Activated CD8-positive, alpha-beta T cell treated with anti-CD3 and anti-CD28 coated beads for 36 hours (primary cell): ENCODE data around the gene CORO2A. TPM values are rescaled to one million over a fixed set of nuclear protein-coding genes. Genes with fewer than 3 reads are reported as not detected.

Experiments
- ATAC-seq: fragments of 200-7000 bp; cut with Tn5 transposase; one replicate; pipeline ENCODE4 v1.10.0; 2021; ENCODE audit warnings: mild to moderate bottlenecking, moderate library complexity
- CTCF ChIA-PET: fragments of 350-600 bp; sonication (Branson Sonifier 250); formaldehyde crosslinking; loops from one replicate; lab custom pipeline; 2021; ENCODE audit warnings: antibody characterized with exemption; lab: Charles Lee
- POLR2A ChIA-PET: fragments of 350-600 bp; sonication (Branson Sonifier 250); formaldehyde crosslinking; loops from one replicate; lab custom pipeline; 2021; ENCODE audit warnings: antibody characterized with exemption; lab: Charles Lee
- DNase-seq: peaks from one replicate; pipeline ENCODE4 v3.0.0-alpha.2; 2020
- H3K27ac Mint-ChIP-seq: one replicate; pipeline ENCODE4 v1.8.0; 2021; ENCODE audit warnings: mild to moderate bottlenecking, mixed read lengths
- H3K27me3 Mint-ChIP-seq: one replicate; pipeline ENCODE4 v1.8.0; 2021; ENCODE audit warnings: mixed read lengths
- H3K36me3 Mint-ChIP-seq: one replicate; pipeline ENCODE4 v1.8.0; 2021; ENCODE audit warnings: low read depth, mixed read lengths
- H3K4me1 Mint-ChIP-seq: one replicate; pipeline ENCODE4 v1.8.0; 2021; ENCODE audit warnings: low read depth, mixed read lengths
- H3K4me3 Mint-ChIP-seq: one replicate; pipeline ENCODE4 v1.8.0; 2021; ENCODE audit warnings: mild to moderate bottlenecking, moderate library complexity, mixed read lengths
- H3K9me3 Mint-ChIP-seq: one replicate; pipeline ENCODE4 v1.8.0; 2021; ENCODE audit warnings: mixed read lengths
- CTCF ChIP-seq: fragments of 200-600 bp; IDR thresholded peaks from one replicate; pipeline ENCODE4 v1.8.0; 2022; ENCODE audit warnings: antibody characterized with exemption, mild to moderate bottlenecking
- intact Hi-C: fragments of 100-400 bp; cut with micrococcal nuclease; formaldehyde crosslinking; loops from one replicate; pipeline ENCODE4 v1.10.0; 2022
- total RNA-seq, 2 experiments: library from RNA; stranded (reverse); gene quantifications; one replicate each; pipeline ENCODE4 v1.2.3, GENCODE V29; 2021

Gene CORO2A
- total RNA-seq, 2 experiments from 2014 or later, result 12.2 to 13.4 TPM

- CTCF ChIA-PET, result interaction anchor here (1.0 to 2.2 kb wide), 3 partner anchors 35 to 85 kb away, joined by 3 to 7 read pairs (median 6); partner anchors contain the start of genes CORO2A and TRIM14
Observed at GRCh38 chr9:98158071-98158831, 34.2 kb downstream of the CORO2A start.

GRCh38 chr9:98157372-98157771 lies 35.1 kb downstream of the CORO2A start:
- TF ChIP-seq CTCF, result no peak
- H3K4me1 Mint-ChIP-seq, result peaks cover 20% of the 10 kb centered on the region
- H3K36me3 Mint-ChIP-seq, result peaks cover 6% of the 10 kb centered on the region
- intact Hi-C loops, result no loop called here
- ChIA-PET CTCF (interaction anchor here (1.0 kb wide), 1 partner anchor 84 kb away, joined by 3 read pairs; no protein-coding TSS in a partner anchor), POLR2A (interaction anchor here (0.7 kb wide), 1 partner anchor 152 kb away, joined by 3 read pairs; no protein-coding TSS in a partner anchor)
- H3K4me3 Mint-ChIP-seq, result no peak overlapping the region
- H3K9me3 Mint-ChIP-seq, result no peaks in the 10 kb centered on the region
- no peak overlapping the region for H3K27ac Mint-ChIP-seq
- ATAC-seq, result no peak
- no peaks in the 10 kb centered on the region for H3K27me3 Mint-ChIP-seq
- no peak for DNase-seq

More at GRCh38 chr9:98158071-98158831, 34.2 kb downstream of the CORO2A start:
- Mint-ChIP-seq H3K36me3 (peaks cover 6% of the 10 kb centered on the region), H3K4me1 (peaks cover 20% of the 10 kb centered on the region), H3K27ac (peak overlapping the region; percentile 73), H3K27me3 (no peaks in the 10 kb centered on the region), H3K4me3 (no peak overlapping the region), H3K9me3 (no peaks in the 10 kb centered on the region)
- intact Hi-C loops, result no loop called here
- no peak for TF ChIP-seq CTCF
- peak; percentile 93 for ATAC-seq
- peak; percentile 36 for DNase-seq
- POLR2A ChIA-PET, result interaction anchor here (0.9 kb wide), 1 partner anchor 12 kb away, joined by 3 read pairs; no protein-coding TSS in a partner anchor

- CTCF ChIA-PET, result no interaction called here
- H3K9me3 Mint-ChIP-seq, result no peaks in the 10 kb centered on the region
- DNase-seq (no peak), ATAC-seq (no peak)
- no peaks in the 10 kb centered on the region for H3K27me3 Mint-ChIP-seq
- TF ChIP-seq CTCF, result no peak
- peaks cover 15% of the 10 kb centered on the region for H3K4me1 Mint-ChIP-seq
- POLR2A ChIA-PET, result no interaction called here
- peaks cover 7% of the 10 kb centered on the region for H3K36me3 Mint-ChIP-seq
- no peak overlapping the region for H3K4me3 Mint-ChIP-seq
- H3K27ac Mint-ChIP-seq, result no peak overlapping the region
- intact Hi-C loops, result no loop called here
Observed at GRCh38 chr9:98154678-98155077, 37.8 kb downstream of the CORO2A start.

- intact Hi-C loops, result no loop called here
- H3K36me3 Mint-ChIP-seq, result peaks cover 7% of the 10 kb centered on the region
- DNase-seq, result no peak
- CTCF ChIA-PET, result no interaction called here
- POLR2A ChIA-PET, result no interaction called here
- H3K9me3 Mint-ChIP-seq, result no peaks in the 10 kb centered on the region
- H3K4me1 Mint-ChIP-seq, result no peaks in the 10 kb centered on the region
- ATAC-seq, result no peak
- H3K27me3 Mint-ChIP-seq, result no peaks in the 10 kb centered on the region
- TF ChIP-seq CTCF, result no peak
- H3K4me3 Mint-ChIP-seq, result no peak overlapping the region
- H3K27ac Mint-ChIP-seq, result no peak overlapping the region
Observed at GRCh38 chr9:98152526-98152925, 39.9 kb downstream of the CORO2A start.

GRCh38 chr9:98150721-98151120 lies 41.7 kb downstream of the CORO2A start:
- Mint-ChIP-seq H3K4me1 (no peaks in the 10 kb centered on the region), H3K4me3 (no peak overlapping the region), H3K27me3 (no peaks in the 10 kb centered on the region), H3K36me3 (peaks cover 5% of the 10 kb centered on the region), H3K9me3 (no peaks in the 10 kb centered on the region), H3K27ac (no peak overlapping the region)
- TF ChIP-seq CTCF, result no peak
- CTCF ChIA-PET, result no interaction called here
- intact Hi-C loops, result no loop called here
- DNase-seq (no peak), ATAC-seq (no peak)
- POLR2A ChIA-PET, result no interaction called here
